ENCODE measurements around the gene NIM1K.

NIM1K gene

GRCh38 chr5:43209833-43210232 lies 17.8 kb downstream of the NIM1K start:
- TF ChIP-seq CTCF (conservative IDR thresholded peaks at IDR 0.05; ENCODE audit: low read depth, low read length): no peak
- no peak overlapping the region for H3K4me3 ChIP-seq (ENCODE audit: low read length)
- DNase-seq (ENCODE audit: low read depth): no peak

- no peak overlapping the region for H3K4me3 ChIP-seq (ENCODE audit: low read length)
- no peak for DNase-seq (ENCODE audit: low read depth)
- no peak for TF ChIP-seq CTCF (conservative IDR thresholded peaks at IDR 0.05; ENCODE audit: low read depth, low read length)
Observed at GRCh38 chr5:43210570-43210969, 18.5 kb downstream of the NIM1K start.

GRCh38 chr5:43213951-43214350 lies 21.9 kb downstream of the NIM1K start:
- H3K4me3 ChIP-seq (ENCODE audit: low read length): no peak overlapping the region
- DNase-seq (ENCODE audit: low read depth): no peak
- no peak for TF ChIP-seq CTCF (conservative IDR thresholded peaks at IDR 0.05; ENCODE audit: low read depth, low read length)

- no peak overlapping the region for H3K4me3 ChIP-seq (ENCODE audit: low read length)
- no peak for DNase-seq (ENCODE audit: low read depth)
- no peak for TF ChIP-seq CTCF (conservative IDR thresholded peaks at IDR 0.05; ENCODE audit: low read depth, low read length)
Observed at GRCh38 chr5:43215073-43215631, 23.1 kb downstream of the NIM1K start.

- no peak overlapping the region for H3K4me3 ChIP-seq (ENCODE audit: low read length)
- TF ChIP-seq CTCF (conservative IDR thresholded peaks at IDR 0.05; ENCODE audit: low read depth, low read length): no peak
- no peak for DNase-seq (ENCODE audit: low read depth)
Observed at GRCh38 chr5:43216941-43217340, 24.9 kb downstream of the NIM1K start.

- DNase-seq (ENCODE audit: low read depth): no peak
Observed at GRCh38 chr5:43219120-43219519, 27.1 kb downstream of the NIM1K start.

More at GRCh38 chr5:43219120-43219519, 27.1 kb downstream of the NIM1K start:
- H3K4me3 ChIP-seq (ENCODE audit: low read length): no peak overlapping the region
- no peak for TF ChIP-seq CTCF (conservative IDR thresholded peaks at IDR 0.05; ENCODE audit: low read depth, low read length)
